Stimulated activated CD8-positive, alpha-beta memory T cell treated with anti-CD3 and anti-CD28 coated beads, Interleukin-15, amount 100 ng/mL, for 1 hour (primary cell): ENCODE results near the gene SCART1.
"Not testable (repeated sequence)": the region's sequence is repeated elsewhere in the genome, so short reads cannot be mapped to it uniquely, and the experiment has no call there.

Source experiments
- DNase-seq: peaks from one replicate; pipeline ENCODE4 v3.0.0-alpha.2; 2020; ENCODE audit warnings: low read depth

SCART1 gene

DNA sequence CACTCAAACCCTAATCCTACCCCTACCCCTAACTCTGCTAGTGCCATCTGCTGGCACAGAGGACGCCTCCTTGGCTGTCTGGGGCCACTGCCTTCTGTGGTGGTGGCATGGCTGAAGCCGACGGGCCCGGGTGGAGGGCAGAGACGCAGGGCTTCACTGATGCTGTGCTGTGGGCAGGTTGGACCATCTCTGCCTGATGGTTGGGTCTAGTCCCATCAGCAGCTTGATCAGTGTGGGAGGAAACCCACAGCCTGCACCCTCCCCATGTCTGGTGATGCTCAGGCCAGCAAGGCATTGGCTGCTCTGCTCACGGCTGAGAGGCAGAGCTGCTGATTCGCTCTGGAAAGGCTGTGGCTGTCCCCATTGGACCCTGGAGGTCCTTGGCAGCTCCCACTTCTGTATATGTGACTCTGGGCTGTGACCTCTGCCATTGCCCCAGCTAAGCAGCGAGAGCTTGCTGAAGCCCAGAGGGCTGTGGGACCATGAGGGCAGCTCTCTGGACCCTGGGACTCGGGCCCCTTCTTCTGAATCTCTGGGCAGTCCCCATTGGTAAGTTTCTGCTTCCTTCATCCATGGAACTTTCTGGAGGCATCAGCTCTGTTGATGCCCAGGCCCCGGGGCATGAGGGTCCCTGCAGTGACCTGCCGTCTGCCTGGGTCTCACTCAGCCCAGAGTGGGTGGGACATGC is at the start of gene SCART1:
TSS of gene SCART1 (plus strand) at position 430 of the 688 bp plus-strand sequence. CDS start at position 483, 53 bp downstream.
- no peak for DNase-seq

DNA sequence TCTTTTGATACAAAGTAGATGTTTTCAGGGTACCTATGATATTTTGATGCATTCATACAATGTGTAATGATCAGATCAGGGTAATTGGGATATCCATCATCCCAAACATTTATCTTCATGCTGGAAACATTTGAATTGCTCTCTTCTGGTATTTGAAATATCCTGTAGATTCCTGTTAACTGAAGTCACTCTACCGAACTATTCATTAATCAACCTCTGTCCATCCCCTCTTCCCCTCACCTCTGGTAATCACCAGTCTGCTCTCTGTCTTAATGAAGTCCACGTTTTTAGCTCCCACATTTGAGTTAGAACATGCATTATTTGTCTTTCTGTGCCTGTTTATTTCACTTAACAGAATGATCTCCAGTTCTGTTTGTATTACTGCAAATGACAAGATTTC is 48.5 kb upstream of the SCART1 start:
- DNase-seq: no peak

- DNase-seq: no peak
These were observed 47.8 kb upstream of the SCART1 start for GRCh38 chr10:133405844-133406527.

GRCh38 chr10:133411523-133412380 is 42.0 kb upstream of the SCART1 start:
- DNase-seq: no peak

- DNase-seq: no peak
These were observed 41.4 kb upstream of the SCART1 start for GRCh38 chr10:133412381-133412711.

DNA sequence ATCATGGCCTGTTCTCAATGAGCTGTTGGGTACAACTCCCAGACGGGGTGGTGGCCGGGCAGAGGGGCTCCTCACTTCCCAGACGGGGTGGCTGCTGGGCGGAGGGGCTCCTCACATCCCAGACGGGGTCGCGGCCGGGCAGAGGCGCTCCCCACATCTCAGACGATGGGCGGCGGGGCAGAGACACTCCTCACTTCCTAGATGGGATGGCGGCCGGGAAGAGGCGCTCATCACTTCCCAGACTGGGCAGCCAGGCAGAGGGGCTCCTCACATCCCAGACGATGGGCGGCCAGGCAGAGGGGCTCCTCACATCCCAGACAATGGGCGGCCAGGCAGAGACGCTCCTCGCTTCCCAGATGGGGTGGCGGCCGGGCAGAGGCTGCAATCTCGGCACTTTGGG is 39.3 kb upstream of the SCART1 start:
- not testable (repeated sequence) for DNase-seq

DNA sequence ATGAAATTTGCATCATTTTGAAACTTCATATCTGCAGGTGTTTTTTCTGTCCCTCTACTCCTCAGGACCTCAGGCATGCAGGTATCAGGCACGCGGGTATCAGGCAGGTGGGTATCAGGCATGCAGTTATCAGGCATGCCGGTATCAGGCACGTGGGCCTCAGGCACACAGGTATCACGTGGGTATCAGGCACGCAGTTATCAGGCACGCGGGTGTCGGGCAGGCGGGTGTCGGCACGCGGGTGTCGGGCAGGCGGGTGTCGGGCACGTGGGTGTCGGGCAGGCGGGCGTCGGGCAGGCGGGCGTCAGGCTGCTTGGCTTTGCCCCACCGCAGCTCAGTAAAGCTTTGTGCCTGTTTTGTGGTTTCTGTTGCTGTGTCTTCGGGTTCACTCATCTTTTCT is 38.0 kb upstream of the SCART1 start:
- no peak for DNase-seq

DNA sequence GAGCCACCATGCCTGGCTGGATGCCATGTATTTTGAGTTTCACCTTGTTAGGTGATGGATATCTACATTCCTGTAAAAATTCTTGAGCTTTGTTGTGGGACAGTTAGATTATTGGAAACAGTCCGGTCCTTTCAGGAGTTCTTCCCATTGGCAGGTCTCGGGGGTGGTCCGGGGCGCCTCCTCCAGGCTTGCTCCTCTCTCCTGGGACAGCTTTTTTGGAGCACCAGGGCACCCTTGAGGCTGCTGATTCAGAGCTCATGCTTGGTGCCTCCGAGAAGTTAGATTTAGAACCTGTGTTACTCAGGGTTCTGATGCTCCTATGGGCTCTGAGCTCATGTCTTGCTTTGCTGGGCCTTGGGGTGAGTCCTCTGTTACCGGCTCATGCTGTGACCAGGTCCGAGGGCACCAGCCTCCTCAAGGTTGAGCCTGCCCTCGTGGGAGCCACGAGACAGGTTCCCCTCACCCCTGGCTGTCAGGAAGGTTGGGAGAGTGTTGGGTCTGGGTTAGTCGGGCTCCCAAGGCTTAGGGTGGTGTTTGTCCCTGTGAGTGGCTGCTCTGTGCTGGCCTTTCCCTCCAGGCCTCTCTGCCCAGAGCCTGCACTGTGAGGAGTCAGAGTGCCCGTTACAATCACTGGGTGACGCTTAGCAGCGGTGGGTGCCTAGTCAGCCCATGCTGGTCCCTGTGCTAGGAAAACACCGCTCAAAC is 35.3 kb upstream of the SCART1 start:
- no peak for DNase-seq

DNA sequence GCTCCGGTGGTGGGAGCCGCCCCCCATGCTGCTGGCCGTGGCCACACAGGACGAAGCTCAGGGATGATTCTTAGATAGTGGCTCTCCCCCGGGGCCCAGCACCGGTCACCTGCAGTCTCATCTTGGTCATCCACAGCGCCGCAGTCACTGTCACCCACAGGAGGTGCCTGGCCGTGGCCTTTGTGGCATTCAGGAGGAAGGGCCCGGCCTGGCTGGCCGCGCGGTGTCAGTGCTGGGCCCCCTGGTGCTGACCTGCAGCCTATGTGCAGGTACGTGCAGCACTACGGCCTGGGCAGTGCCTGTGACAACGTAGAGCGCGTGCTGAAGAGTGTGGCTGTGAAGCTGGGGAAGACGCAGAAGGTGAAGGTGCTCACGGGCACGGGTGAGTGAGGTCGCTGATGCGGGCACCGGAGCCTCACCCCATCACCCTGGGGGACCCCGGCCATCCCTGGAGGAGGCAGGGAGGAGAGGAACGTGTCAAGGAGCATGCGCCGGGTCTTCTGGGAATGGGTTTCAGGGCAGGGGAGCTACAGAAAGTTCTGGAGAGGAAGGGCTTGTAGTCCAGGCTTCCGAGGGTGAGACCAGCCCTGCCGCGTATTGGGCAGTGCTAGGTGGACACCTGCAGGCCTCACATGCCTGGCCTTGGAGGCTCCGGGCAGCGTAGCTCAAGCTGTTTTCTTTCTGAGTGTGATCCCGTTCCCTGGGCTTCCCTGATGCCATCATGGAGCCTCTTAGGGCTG is 34.4 kb upstream of the SCART1 start:
- no peak for DNase-seq

DNA sequence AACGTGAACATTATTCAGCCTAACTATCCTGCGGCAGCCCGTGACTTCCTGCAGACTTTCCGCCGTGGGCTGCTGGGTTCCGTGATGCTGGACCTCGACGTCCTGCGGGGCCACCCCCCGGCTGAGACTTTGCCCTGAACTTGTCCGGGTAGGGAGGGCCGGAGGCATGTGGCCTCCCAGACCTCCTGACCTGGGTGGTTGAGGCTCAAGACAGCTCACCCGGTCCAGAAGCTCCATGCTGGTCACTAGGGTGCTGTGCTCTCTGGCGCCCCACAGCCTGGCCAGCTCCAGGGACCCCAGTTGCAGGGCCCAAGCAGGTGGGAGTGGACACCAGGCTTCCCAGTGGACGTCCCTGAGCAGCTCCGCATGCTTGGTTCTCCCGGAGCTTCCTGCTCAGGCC is 33.7 kb upstream of the SCART1 start:
- DNase-seq: no peak

- DNase-seq: no peak
These were observed 33.2 kb upstream of the SCART1 start for GRCh38 chr10:133420579-133420978.

DNA sequence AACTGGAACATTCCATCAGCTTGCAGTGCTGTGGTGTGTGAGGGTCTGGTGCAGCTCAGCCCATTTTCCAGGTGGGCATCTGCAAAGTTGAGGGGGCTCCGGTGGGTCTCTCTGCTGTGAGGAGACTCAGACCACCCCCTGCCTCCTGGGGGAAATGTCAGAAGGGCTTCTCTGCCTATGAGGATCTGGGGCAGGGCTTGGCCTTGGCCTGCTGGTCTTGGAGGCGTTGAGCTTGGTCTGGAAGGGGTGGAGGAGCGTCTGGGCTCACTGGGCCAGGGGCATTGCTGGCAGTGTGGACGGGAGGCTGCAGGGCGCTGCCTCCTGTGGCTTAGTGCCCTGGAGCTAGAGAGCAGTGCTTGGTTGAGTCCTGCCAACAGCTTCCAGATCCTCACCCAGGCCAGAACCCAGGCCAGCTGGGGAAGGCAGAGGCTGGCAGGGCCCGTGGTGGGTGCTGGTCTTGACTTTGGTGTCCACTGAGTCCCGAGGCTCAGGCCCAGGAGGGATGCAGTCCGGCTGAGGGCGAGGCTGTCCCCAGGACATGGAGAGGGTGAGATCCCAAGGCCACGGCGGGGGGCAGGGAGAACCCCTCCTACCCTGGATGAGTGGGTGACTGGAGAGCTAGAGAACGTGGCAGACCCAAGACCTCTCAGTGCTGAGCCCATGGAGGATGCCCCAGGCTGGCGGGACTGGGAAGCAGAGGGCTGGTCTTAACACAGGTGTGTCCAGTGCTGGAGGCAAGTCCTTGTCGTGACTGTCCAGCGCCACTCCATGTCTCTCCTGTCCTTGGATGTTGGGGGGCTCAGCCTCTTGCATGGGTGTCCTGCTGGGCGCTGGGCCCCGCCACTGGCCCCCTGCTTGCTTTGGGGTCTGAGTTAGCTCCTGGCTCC is 32.2 kb upstream of the SCART1 start:
- DNase-seq: no peak

GRCh38 chr10:133422223-133422806 is 31.4 kb upstream of the SCART1 start:
- no peak for DNase-seq

DNA sequence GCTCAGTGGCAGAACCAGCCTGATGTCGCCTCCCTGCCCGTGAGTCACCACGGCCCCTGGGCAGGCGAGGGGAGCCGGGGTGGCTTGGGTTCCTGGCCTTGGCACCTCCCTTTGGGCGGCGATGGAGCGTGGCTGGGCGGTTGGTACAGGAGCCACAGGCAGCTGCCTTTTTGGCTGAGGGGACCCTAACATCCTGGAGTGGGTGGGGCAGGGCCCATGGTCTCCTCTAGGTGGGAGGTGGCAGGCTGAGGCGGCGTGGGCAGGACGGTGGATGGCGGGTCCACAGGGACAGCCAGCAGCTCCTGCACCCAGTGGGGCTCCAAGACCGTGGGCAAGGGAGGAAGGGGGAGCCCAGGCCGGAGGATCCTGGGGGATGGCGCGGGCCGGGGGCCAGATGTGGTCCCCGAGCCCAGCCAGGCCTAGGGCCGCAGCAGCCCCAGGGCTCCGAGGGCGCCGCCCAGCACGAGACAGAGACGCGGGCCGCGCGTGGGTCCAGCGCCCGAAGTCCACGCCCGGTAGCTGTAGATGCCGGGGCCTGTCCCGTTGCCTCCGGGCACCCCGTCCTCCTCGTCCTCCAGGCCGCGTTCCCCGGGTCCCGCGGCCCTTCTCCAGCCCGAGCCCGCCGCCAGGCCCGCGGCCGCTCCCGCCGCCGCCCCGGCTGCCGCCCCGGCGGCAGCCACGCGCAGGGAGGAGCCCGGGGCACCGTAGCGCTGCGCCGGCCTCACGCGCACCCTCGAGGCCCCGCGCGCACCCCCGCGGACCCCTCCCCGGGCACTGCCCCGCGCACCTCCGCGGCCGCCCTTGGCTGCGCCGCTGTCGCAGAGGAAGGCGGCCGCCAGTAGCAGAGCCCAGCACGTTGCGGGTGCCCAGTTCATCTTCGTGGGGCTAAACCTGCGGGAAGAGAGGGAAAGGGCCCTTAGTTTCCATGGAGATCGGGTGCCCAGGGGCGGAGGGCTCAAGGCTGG is 30.7 kb upstream of the SCART1 start:
- no peak for DNase-seq

DNA sequence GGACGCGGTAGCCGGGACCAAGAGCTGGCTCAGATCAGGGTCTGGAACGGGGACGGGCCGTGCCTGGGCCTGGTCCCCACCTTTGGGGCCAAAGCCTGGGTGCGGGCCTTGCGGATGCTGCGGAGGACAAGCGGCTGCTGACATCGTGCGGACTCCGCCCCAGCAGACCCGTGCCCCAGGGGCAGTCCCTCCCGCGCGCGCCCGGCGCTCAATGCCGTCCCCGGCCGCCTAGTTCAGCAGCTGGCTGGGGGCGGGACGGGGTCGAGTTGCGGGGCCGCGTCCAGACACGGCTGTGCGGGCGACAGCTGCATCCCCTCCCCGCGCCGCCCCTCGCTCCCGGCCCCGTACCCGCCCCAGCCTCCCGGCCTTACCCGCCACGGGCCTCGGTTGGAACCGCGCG is 29.6 kb upstream of the SCART1 start:
- DNase-seq: not testable (repeated sequence)

DNA sequence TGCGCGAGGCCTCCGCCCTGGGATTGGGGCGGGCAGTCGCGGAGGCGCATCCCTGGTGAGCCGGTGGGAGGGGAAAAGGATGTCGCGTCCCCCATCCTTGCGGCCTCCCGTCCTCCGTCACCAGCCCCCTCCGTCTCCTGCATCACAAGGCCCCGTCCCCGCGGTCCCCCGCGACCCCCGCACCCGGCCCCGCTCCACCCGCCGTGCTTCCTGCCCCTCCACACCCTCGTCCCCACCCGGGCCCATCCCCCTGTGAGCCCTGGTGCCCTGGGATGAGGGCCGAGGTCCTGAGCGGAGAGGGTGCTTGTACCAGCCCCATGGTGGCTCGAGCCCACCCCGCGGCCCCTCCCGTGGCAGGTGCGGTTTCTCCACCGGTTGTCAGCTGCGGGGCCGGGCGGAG is 29.1 kb upstream of the SCART1 start, which contains the start of gene SPRN:
TSS of gene SPRN (minus strand) at position 25 of the 400 bp plus-strand sequence. CDS start 944 bp downstream, outside the sequence.
- not testable (repeated sequence) for DNase-seq

DNA sequence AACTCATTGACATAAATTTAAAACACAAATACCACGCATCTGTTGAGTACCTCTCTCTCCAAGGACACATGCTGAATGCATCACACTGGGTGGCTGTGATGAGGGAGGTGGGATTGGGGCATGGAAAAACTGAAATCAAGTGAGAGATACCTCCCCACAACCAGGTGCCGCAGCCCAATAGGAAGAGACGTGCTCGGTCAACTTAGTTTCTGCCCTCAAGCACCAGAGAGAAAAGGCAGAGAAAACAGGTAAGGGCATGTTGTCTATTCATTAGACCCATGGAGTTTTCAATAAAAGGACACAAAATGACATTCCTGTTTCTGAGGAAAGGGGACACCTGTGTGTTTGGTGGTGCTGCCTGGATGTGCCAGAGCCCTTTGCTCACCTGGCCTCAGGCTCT is 24.2 kb upstream of the SCART1 start:
- not testable (repeated sequence) for DNase-seq

DNA sequence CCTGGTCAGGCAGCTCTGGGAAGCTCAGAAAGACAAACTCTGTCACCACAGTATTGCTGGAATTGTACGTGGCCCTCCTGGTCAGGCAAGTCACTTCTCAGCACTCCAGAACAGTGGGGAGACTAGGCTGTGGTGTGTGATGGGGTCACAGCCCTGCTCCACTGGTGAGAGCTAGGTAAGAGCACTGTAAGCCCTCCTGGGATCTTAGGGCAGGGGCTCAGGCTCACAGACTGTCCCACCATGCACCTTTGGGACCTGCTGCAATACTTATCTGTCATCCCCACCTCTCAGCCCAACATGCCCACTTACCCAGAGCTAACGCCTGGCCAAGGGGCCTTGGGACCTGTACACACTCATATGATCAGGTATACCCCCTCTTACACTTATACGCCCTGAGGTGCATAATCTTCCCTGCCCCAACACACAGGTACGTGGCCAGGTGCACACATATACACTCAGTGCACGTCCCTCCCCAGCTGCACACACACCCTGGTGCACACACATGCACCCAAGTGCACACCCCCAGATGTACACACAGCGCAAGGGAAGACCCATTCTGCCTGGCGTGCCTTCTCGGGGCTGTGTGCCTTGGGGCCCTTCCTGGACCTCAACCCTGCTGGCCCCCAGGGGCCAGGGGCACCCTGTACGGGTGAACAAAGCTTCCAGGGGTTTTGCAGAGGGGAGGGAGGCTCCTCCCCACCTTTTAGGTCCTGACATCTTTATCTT is 21.7 kb upstream of the SCART1 start:
- not testable (repeated sequence) for DNase-seq
